GM18526 (cell line): ENCODE measurements around the gene COA4.

Source experiments
- POLR2A ChIP-seq: IDR thresholded peaks from 3 replicates; pipeline ENCODE4 v1.6.1; 2011; ENCODE audit not compliant: insufficient read length; ENCODE audit errors: extremely low read depth

COA4 gene

DNA sequence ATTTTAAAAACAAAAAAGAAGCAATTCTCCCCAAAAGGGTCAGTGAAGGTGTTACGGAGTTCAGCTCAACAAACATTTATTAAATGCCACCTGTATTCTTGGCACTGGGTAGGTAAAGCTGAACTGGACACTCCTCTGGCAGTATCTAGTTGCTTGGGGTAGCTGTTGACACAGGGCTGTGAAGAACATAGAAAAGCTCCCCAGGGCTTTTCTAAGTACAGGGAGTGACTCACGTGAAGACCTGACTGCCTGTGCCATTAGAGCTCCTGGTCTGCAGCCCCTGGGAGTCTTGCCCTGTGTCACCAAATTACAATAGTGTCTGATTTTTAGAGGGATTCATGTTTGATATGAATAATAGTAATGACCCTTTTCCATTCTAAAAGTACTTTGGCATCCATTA is 43.6 kb downstream of the COA4 start:
- no peak for TF ChIP-seq POLR2A

DNA sequence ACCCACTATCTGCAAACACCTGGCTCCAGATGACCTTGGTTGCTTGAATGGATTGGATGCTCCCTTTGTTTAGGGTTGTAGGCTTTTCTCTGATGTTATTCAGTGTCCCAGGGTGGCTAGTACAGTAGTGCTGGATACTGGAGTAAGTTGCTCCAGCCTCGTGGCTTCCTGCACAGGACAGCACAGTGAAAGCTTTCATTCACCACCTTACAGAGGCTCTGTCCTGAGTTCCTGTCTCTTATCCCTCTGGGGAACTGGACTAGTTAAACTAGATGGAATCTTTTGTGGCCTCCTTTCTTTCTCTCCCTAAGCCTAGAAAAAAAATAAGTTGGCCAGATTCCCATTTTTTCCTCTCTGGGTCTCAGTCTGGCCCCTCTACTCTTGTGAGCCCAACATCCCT is 46.4 kb downstream of the COA4 start:
- no peak for TF ChIP-seq POLR2A
